ENCODE measurements around the gene SF1. TPM values are rescaled to one million over a fixed set of nuclear protein-coding genes. Genes with fewer than 3 reads are reported as not detected.

The SF1 gene
- total RNA-seq, 1 experiment from 2014 or later: 285 TPM

DNA sequence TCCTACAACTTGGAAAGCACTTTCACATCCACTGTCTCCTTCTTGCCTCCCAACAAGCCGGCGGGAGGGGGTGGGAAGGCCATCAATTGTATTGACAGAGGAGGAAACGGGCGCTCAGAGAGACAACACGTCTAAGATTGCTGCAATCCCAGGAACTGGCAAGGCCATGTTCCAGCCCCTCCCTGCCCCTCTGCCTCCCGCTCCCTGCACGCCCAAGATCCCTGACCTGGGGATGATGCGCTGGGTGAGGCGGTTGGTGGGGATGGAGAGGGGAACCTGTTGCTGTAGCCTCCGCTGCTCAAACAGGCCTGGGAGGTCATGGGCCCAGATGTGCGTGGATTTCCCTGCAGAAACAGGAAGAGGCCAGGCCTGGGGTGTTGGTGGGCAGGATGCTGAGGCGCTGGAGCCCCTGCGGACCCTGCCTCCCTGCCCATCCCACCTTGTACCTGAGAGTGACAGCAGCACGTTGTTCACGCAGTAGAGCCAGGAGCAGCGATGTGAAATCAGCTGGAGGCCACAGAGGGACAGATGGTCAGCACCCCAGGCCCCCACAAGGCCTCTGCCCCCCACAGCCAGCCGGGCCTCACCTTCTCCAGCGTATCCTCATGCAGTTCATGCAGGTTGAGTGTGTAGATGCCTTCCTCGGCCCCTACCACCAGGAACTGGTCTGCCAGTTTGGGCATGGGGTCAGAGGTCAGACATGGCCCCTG, 17.9 kb upstream of the SF1 start:
- TF ChIP-seq, protein P1, sequence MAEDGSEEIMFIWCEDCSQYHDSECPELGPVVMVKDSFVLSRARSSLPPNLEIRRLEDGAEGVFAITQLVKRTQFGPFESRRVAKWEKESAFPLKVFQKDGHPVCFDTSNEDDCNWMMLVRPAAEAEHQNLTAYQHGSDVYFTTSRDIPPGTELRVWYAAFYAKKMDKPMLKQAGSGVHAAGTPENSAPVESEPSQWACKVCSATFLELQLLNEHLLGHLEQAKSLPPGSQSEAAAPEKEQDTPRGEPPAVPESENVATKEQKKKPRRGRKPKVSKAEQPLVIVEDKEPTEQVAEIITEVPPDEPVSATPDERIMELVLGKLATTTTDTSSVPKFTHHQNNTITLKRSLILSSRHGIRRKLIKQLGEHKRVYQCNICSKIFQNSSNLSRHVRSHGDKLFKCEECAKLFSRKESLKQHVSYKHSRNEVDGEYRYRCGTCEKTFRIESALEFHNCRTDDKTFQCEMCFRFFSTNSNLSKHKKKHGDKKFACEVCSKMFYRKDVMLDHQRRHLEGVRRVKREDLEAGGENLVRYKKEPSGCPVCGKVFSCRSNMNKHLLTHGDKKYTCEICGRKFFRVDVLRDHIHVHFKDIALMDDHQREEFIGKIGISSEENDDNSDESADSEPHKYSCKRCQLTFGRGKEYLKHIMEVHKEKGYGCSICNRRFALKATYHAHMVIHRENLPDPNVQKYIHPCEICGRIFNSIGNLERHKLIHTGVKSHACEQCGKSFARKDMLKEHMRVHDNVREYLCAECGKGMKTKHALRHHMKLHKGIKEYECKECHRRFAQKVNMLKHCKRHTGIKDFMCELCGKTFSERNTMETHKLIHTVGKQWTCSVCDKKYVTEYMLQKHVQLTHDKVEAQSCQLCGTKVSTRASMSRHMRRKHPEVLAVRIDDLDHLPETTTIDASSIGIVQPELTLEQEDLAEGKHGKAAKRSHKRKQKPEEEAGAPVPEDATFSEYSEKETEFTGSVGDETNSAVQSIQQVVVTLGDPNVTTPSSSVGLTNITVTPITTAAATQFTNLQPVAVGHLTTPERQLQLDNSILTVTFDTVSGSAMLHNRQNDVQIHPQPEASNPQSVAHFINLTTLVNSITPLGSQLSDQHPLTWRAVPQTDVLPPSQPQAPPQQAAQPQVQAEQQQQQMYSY (CRISPR knock-in tag; IDR thresholded peaks at IDR 0.05): no peak
- TF ChIP-seq KAT7 (CRISPR knock-in tag; IDR thresholded peaks at IDR 0.05; ENCODE audit: borderline replicate concordance): no peak
- no peak for TF ChIP-seq TEAD4 (CRISPR knock-in tag; IDR thresholded peaks at IDR 0.05)
- TF ChIP-seq, protein P2, sequence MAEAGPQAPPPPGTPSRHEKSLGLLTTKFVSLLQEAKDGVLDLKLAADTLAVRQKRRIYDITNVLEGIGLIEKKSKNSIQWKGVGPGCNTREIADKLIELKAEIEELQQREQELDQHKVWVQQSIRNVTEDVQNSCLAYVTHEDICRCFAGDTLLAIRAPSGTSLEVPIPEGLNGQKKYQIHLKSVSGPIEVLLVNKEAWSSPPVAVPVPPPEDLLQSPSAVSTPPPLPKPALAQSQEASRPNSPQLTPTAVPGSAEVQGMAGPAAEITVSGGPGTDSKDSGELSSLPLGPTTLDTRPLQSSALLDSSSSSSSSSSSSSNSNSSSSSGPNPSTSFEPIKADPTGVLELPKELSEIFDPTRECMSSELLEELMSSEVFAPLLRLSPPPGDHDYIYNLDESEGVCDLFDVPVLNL (CRISPR knock-in tag; IDR thresholded peaks at IDR 0.05; ENCODE audit: borderline replicate concordance, low read depth): no peak
- no peak for TF ChIP-seq EMX1 (CRISPR knock-in tag; IDR thresholded peaks at IDR 0.05)
- TF ChIP-seq, protein P3, sequence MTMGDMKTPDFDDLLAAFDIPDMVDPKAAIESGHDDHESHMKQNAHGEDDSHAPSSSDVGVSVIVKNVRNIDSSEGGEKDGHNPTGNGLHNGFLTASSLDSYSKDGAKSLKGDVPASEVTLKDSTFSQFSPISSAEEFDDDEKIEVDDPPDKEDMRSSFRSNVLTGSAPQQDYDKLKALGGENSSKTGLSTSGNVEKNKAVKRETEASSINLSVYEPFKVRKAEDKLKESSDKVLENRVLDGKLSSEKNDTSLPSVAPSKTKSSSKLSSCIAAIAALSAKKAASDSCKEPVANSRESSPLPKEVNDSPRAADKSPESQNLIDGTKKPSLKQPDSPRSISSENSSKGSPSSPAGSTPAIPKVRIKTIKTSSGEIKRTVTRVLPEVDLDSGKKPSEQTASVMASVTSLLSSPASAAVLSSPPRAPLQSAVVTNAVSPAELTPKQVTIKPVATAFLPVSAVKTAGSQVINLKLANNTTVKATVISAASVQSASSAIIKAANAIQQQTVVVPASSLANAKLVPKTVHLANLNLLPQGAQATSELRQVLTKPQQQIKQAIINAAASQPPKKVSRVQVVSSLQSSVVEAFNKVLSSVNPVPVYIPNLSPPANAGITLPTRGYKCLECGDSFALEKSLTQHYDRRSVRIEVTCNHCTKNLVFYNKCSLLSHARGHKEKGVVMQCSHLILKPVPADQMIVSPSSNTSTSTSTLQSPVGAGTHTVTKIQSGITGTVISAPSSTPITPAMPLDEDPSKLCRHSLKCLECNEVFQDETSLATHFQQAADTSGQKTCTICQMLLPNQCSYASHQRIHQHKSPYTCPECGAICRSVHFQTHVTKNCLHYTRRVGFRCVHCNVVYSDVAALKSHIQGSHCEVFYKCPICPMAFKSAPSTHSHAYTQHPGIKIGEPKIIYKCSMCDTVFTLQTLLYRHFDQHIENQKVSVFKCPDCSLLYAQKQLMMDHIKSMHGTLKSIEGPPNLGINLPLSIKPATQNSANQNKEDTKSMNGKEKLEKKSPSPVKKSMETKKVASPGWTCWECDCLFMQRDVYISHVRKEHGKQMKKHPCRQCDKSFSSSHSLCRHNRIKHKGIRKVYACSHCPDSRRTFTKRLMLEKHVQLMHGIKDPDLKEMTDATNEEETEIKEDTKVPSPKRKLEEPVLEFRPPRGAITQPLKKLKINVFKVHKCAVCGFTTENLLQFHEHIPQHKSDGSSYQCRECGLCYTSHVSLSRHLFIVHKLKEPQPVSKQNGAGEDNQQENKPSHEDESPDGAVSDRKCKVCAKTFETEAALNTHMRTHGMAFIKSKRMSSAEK (CRISPR knock-in tag; IDR thresholded peaks at IDR 0.05; ENCODE audit: borderline replicate concordance): no peak
- Mint-ChIP-seq H3K9me3 (no peaks in the 10 kb centered on the region), H3K27ac (no peak overlapping the region), H3K4me1 (no peaks in the 10 kb centered on the region), H3K4me3 (no peak overlapping the region), H3K36me3 (no peaks in the 10 kb centered on the region), H3K27me3 (ENCODE audit: low read depth) (no peaks in the 10 kb centered on the region)
- DNase-seq (ENCODE audit: low spot score) (no peak), ATAC-seq (no peak)
- ChIA-PET CTCF (no interaction called here), POLR2A (interaction anchor here (0.5 kb wide), 1 partner anchor 997 kb away, joined by 4 read pairs; no protein-coding TSS in a partner anchor)

DNA sequence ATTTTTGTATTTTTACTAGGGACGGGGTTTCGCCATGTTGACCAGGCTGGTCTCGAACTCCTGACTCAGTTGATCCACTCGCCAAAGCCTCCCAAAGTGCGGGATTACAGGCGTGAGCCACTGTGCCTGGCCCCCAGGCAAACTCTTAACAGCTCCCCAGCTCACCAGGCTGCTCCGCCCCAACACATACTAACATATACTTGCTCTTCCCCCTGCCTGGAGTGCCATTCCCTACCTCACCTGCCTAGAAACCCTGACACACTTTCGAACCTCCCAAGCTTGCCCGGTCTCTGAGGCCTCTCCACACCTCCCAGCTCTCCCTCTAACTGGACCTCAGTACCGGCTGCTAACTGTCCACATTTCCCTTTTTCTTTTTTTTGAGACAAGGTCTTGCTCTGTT, 16.2 kb upstream of the SF1 start:
- Mint-ChIP-seq H3K27ac (peak overlapping the region; percentile 28; the same call in 1 of the 2 replicates), H3K4me3 (no peak overlapping the region), H3K4me1 (no peaks in the 10 kb centered on the region), H3K9me3 (no peaks in the 10 kb centered on the region), H3K27me3 (ENCODE audit: low read depth) (no peaks in the 10 kb centered on the region), H3K36me3 (no peaks in the 10 kb centered on the region)
- ATAC-seq (no peak), DNase-seq (ENCODE audit: low spot score) (no peak)
- ChIA-PET CTCF (interaction anchor here (0.6 to 1.4 kb wide), 4 partner anchors 9 to 164 kb away, joined by 3 to 6 read pairs (median 3); partner anchors contain the start of genes MAP4K2 and SF1), POLR2A (no interaction called here)
- TF ChIP-seq TP53 (CRISPR knock-in tag; IDR thresholded peaks at IDR 0.05) (no peak), ELF4 (CRISPR knock-in tag; IDR thresholded peaks at IDR 0.05; ENCODE audit: low read depth) (no peak), NFE2L1 (CRISPR knock-in tag; IDR thresholded peaks at IDR 0.05) (no peak), IRF2 (CRISPR knock-in tag; IDR thresholded peaks at IDR 0.05; ENCODE audit: borderline replicate concordance, low read depth) (no peak), NFATC4 (CRISPR knock-in tag; IDR thresholded peaks at IDR 0.05) (no peak), ESRRA (CRISPR knock-in tag; IDR thresholded peaks at IDR 0.05; ENCODE audit: borderline replicate concordance) (no peak)
- TF ChIP-seq, protein P4, sequence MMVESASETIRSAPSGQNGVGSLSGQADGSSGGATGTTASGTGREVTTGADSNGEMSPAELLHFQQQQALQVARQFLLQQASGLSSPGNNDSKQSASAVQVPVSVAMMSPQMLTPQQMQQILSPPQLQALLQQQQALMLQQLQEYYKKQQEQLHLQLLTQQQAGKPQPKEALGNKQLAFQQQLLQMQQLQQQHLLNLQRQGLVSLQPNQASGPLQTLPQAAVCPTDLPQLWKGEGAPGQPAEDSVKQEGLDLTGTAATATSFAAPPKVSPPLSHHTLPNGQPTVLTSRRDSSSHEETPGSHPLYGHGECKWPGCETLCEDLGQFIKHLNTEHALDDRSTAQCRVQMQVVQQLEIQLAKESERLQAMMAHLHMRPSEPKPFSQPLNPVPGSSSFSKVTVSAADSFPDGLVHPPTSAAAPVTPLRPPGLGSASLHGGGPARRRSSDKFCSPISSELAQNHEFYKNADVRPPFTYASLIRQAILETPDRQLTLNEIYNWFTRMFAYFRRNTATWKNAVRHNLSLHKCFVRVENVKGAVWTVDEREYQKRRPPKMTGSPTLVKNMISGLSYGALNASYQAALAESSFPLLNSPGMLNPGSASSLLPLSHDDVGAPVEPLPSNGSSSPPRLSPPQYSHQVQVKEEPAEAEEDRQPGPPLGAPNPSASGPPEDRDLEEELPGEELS (CRISPR knock-in tag; IDR thresholded peaks at IDR 0.05): no peak
- TF ChIP-seq, protein P5, sequence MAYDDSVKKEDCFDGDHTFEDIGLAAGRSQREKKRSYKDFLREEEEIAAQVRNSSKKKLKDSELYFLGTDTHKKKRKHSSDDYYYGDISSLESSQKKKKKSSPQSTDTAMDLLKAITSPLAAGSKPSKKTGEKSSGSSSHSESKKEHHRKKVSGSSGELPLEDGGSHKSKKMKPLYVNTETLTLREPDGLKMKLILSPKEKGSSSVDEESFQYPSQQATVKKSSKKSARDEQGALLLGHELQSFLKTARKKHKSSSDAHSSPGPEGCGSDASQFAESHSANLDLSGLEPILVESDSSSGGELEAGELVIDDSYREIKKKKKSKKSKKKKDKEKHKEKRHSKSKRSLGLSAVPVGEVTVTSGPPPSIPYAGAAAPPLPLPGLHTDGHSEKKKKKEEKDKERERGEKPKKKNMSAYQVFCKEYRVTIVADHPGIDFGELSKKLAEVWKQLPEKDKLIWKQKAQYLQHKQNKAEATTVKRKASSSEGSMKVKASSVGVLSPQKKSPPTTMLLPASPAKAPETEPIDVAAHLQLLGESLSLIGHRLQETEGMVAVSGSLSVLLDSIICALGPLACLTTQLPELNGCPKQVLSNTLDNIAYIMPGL (CRISPR knock-in tag; IDR thresholded peaks at IDR 0.05): no peak
- TF ChIP-seq, protein P6, sequence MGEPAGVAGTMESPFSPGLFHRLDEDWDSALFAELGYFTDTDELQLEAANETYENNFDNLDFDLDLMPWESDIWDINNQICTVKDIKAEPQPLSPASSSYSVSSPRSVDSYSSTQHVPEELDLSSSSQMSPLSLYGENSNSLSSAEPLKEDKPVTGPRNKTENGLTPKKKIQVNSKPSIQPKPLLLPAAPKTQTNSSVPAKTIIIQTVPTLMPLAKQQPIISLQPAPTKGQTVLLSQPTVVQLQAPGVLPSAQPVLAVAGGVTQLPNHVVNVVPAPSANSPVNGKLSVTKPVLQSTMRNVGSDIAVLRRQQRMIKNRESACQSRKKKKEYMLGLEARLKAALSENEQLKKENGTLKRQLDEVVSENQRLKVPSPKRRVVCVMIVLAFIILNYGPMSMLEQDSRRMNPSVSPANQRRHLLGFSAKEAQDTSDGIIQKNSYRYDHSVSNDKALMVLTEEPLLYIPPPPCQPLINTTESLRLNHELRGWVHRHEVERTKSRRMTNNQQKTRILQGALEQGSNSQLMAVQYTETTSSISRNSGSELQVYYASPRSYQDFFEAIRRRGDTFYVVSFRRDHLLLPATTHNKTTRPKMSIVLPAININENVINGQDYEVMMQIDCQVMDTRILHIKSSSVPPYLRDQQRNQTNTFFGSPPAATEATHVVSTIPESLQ (CRISPR knock-in tag; IDR thresholded peaks at IDR 0.05): no peak
